Fibroblast of skin of scalp (primary cell): ENCODE measurements around the gene CIITA. TPM values are rescaled to one million over a fixed set of nuclear protein-coding genes. Genes with fewer than 3 reads are reported as not detected.
"Not testable (repeated sequence)": the region's sequence is repeated elsewhere in the genome, so short reads cannot be mapped to it uniquely, and the experiment has no call there.

ENCODE experiments used
- DNase-seq: peaks from one replicate; pipeline ENCODE4 v3.0.0-alpha.2; 2013
- polyA plus RNA-seq, 2 experiments: library from polyadenylated mRNA; unstranded; fragments of 120-200 nt; gene quantifications; one replicate each; pipeline ENCODE4 v1.2.1, GENCODE V29; 2013; ENCODE audit not compliant: insufficient read length in 2 of 2

The CIITA gene, protein sequence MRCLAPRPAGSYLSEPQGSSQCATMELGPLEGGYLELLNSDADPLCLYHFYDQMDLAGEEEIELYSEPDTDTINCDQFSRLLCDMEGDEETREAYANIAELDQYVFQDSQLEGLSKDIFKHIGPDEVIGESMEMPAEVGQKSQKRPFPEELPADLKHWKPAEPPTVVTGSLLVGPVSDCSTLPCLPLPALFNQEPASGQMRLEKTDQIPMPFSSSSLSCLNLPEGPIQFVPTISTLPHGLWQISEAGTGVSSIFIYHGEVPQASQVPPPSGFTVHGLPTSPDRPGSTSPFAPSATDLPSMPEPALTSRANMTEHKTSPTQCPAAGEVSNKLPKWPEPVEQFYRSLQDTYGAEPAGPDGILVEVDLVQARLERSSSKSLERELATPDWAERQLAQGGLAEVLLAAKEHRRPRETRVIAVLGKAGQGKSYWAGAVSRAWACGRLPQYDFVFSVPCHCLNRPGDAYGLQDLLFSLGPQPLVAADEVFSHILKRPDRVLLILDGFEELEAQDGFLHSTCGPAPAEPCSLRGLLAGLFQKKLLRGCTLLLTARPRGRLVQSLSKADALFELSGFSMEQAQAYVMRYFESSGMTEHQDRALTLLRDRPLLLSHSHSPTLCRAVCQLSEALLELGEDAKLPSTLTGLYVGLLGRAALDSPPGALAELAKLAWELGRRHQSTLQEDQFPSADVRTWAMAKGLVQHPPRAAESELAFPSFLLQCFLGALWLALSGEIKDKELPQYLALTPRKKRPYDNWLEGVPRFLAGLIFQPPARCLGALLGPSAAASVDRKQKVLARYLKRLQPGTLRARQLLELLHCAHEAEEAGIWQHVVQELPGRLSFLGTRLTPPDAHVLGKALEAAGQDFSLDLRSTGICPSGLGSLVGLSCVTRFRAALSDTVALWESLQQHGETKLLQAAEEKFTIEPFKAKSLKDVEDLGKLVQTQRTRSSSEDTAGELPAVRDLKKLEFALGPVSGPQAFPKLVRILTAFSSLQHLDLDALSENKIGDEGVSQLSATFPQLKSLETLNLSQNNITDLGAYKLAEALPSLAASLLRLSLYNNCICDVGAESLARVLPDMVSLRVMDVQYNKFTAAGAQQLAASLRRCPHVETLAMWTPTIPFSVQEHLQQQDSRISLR
- 0.98 TPM for polyA plus RNA-seq (2013, experiment 1 of 2; ENCODE audit: insufficient read length)
- 0.46 TPM for polyA plus RNA-seq (2013, experiment 2 of 2; ENCODE audit: insufficient read length)

- DNase-seq = peak; percentile 85
Measured at GRCh38 chr16:10876799-10877341, at the start of gene CIITA. CIITA (plus strand) TSS chr16:10877202; CDS start chr16:10877331, 129 bp downstream.

DNA sequence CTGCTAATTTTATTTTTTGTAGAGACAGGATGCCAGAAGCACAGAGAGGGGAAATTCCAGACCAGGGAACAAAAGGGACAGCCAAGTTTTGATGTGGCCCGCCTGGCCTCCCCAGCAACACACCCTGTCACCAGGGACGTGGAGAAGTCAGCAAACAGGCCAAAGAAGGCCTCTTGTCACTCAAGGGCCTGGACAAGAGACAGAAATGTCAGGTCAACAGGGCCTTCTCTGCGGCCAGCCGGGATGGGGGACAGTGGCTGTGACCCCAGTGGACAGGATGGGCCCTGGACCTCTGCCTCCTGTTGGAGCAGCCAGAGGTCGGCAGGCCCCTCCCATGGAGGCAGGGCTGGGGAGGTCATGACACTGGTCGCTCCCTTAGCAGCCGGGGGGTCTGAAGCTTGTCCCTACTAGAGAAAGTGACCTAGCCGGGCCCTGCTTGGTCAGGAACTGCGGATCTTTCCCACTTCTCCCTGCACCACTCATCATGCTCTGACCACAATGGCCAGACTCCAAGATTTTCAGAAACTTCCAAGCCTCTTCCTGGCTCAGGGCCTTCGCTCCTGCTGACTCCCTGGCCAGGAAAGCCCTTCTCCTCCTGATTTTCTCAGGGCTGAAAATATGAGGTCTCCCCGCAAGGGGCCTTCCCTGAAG lies 49.2 kb upstream of the CIITA start:
- DNase-seq = peak; percentile 80

- DNase-seq = peak; percentile 33
Measured at GRCh38 chr16:10828851-10829366, 48.1 kb upstream of the CIITA start.

DNA sequence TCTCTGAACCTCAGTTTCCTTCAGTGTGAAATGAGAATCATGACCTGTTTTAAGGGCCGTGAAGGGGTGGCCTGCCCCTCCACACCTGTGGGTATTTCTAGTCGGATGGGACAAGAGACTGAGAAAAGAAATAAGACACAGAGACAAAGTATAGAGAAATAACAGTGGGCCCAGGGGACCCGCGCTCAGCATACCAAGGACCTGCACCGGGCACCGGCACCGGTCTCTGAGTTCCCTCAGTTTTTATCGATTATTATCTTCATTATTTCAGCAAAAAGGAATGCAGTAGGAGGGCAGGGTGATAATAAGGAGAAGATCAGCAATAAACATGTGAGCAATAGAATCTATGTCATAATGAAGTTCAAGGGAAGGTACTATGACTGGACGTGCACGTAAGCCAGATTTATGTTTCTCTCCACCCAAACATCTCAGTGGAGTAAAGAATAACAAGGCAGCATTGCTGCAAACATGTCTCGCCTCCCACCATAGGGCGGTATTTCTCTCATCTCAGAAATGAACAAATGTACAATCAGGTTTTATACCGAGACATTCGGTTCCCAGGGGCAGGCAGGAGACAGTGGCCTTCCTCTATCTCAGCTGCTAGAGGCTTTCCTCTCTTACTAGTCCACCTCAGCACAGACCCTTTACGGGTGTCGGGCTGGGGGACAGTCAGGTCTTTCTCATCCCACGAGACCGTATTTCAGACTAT lies 47.5 kb upstream of the CIITA start:
- not testable (repeated sequence) for DNase-seq

GRCh38 chr16:10830240-10830639 lies 46.8 kb upstream of the CIITA start:
- not testable (repeated sequence) for DNase-seq

- DNase-seq = no peak
Measured at GRCh38 chr16:10831894-10832886, 44.8 kb upstream of the CIITA start.

DNA sequence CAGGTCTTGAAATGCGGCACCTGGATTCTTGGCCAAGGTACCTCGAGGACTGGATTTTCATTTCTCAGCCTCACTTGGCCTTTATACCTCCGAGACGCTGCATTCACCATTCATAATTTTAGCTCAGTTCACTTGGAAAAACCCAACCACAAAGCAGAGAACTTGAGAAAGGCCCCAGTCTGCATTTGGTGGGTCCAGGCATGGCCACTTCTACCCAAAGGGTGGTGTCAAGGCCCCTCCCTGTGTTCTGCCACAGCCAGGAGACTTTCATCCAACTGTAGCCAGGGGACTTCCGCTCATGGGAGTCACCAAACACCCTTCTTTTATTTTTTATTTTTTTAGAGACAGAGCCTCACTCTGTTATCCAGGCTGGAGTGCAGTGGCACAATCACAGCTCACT lies 43.7 kb upstream of the CIITA start:
- no peak for DNase-seq

GRCh38 chr16:10834130-10834529 lies 42.9 kb upstream of the CIITA start:
- no peak for DNase-seq

GRCh38 chr16:10834766-10835165 lies 42.2 kb upstream of the CIITA start:
- no peak for DNase-seq

DNA sequence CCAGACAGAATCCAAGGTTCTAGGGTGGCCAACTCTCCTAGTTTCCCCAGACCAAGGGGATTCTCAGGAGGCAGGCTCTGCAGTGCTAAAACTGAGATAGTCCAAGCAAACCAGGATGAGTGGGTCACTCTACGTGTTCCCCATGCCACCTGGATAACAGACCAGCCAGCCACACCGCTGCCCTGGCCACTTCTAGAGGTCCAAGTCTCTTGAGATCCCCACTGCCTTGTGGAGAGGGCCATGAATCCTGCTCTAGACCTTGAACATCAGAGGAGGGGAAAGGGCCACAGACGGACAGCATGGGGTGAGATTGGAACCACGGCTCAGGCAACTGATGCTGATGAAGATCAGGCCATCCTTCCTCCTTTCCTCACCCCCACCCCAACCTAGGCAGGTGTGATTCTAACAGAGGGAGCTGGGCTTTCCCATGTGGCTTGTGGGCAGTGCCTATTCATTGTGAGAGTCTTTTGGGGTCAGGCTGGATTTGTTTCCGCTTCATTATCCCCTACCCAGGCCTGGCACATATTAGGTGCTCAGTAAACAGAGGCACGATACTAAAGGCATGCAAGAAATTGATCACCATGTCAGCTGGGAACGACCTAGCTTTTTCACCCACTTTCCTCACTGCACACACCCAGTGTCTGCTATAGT lies 41.6 kb upstream of the CIITA start:
- DNase-seq = no peak

GRCh38 chr16:10836174-10836853 lies 40.7 kb upstream of the CIITA start:
- DNase-seq = no peak

- no peak for DNase-seq
Measured at GRCh38 chr16:10838621-10839278, 38.3 kb upstream of the CIITA start.

DNA sequence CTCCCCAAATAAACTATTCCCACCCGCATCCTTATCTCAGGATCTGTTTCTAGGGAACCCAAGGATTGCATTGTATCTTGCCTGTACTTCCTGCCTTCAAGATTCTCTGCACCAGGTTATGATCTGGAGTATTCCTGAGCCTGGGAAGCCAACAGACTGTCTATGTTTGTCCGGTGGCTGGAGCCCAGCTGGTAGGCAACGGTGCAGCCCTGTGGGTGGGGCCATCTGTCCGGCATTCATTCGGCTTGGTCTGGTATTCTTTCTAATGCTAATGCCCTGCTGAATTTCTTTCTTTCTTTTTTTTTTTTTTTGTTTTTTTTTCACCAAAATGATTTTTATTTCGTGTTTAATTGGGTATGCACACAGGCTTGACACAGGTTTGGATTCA lies 37.7 kb upstream of the CIITA start:
- DNase-seq = no peak

DNA sequence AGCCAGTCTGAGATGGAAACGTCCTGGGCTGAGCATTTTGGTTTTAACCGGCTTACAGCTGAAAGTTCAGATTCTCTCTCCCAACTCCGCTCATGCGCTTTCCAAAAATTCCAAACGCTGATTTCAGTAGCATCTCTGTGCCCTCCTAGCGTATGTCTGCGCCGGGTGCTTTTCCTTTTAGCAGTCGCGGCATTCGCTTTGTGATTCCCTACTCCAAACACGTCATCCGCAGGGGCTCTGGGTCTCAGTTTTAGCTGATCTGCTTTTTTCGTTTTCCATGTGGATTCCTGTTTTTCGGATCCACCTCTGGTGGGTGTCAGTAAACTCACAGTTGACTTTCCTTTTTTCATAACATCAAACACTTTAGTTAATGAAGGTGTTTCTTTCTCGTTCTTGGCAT lies 36.3 kb upstream of the CIITA start:
- no peak for DNase-seq

DNA sequence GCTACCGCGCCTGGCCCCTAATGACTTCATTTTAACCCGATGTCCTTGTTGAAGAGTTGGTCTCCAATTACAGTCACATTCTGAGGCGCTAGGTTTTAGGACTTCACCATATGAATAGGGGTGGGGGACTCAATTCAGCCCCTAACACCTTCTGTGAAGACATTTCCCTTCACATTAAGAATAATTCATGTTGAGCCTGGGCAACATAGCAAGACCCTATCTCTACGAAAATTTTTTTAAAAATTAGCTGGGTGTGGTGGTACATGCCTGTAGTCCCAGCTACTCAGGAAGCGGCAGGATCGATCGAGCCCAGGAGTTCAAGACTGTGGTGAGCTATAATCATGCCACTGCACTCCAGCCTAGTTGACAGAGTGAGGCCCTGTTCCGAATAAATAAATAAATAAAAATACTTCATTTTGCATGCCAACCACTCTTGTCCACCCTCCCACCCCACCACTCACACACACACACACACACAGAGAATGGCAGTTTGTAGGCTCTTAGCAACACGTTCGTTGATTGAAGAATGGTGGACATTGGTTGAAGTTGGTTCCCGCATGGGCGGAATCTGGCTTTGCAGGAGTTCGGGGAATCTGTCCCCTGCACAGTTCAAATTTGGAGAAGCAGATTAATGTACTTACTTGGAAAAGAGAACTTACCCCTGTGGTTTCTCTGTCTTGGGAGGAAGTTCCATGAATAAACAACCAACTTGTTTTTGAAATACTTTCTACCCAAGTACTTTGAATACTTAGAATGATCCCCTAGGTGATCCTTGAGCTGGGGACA lies 30.6 kb upstream of the CIITA start:
- no peak for DNase-seq

DNA sequence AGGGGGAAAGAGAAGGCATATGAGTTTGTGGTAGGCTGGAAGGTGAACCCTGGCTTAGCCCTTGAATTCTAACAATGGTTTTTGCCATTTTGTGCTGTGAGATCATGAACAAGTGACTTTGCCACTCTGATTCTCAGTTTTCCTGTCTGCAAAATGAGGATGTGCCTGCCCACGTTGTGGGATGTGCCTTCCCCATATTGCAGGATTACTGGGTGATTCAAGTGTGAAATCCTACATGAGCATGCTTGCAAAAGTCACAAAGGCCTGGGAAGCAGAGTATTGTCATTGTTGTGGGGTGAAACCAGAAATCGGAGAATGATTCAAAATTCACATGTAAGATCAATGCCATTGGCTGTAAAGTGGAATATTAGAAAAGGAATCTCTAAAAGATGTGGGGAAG lies 29.8 kb upstream of the CIITA start:
- DNase-seq = no peak

DNA sequence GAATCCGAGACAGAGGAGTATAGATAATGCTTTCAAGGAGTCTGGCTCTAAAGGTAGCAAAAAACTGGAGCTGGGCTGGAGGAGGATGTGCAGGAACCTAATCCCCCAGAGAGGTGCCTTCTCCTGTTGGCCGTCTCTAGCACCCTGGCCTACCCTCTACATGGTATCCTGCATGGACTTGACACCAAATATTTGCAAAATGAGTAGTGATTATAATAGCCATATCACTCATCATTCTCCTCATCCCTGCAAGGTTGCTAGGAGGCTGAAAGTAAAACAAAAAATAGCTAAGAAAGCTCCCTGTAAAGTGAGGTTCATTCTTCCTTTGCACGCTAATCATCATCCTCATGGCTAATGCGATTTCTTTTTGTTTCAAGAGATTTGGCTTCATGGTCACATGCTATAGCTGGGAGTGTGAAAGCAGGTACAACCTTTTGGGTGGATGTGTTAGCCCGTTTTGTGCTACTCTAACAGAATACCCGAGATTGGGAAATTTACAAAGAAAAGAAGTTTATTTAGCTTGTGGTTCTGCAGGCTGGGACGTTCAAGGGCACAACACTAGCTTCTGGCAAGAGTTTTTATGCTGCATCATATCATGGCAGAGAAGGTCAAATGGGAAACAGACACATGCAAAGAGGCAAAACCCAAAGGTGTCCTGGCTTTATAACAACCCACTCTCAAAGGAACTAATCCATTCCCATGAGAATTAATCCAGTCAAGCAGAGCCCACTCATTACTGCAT lies 27.1 kb upstream of the CIITA start:
- DNase-seq = no peak
